ENCODE results near the gene MVP.

DNA sequence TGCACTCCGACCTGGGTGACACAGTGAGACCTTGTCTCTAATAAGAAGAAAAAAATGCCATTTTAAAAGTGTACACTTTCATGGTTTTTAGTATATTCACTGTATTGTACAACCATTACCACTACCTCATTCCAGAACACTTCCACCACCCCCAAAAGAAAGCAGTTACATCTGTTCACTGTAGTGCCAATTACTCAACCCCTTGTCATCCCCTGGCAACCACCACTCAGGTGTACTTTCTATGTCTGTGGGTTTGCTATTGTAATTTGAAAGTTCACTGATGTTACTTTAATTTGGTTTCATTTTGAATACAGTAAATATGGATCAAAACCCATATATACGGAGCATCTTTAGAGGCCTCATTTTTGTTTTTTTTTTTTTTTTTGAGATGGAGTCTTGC, 36.1 kb upstream of the MVP start:
- TF ChIP-seq CTCF (IDR thresholded peaks at IDR 0.05) (no peak), EZH2phosphoT487 (IDR thresholded peaks at IDR 0.05) (no peak)
